Measurements from ENCODE around the gene TMC8.

DNA sequence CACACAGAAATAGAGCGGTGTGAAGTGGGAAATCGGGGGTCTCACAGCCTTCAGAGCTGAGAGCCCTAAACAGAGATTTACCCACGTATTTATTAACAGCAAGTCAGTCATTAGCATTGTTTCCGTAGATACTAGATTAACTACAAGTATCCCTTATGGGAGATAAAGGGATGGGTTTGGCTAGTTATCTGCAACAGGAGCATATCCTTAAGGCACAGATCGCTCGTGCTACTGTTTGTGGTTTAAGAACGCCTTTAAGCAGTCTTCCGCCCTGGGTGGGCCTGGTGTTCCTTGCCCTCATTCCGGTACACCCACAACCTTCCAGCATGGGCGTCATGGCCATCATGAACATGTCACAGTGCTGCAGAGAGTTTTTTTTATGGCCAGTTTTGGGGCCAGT lies 29.0 kb upstream of the TMC8 start:
- TF ChIP-seq, protein P1, sequence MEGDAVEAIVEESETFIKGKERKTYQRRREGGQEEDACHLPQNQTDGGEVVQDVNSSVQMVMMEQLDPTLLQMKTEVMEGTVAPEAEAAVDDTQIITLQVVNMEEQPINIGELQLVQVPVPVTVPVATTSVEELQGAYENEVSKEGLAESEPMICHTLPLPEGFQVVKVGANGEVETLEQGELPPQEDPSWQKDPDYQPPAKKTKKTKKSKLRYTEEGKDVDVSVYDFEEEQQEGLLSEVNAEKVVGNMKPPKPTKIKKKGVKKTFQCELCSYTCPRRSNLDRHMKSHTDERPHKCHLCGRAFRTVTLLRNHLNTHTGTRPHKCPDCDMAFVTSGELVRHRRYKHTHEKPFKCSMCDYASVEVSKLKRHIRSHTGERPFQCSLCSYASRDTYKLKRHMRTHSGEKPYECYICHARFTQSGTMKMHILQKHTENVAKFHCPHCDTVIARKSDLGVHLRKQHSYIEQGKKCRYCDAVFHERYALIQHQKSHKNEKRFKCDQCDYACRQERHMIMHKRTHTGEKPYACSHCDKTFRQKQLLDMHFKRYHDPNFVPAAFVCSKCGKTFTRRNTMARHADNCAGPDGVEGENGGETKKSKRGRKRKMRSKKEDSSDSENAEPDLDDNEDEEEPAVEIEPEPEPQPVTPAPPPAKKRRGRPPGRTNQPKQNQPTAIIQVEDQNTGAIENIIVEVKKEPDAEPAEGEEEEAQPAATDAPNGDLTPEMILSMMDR (IDR thresholded peaks at IDR 0.05) = no peak
- TF ChIP-seq CHD2 (IDR thresholded peaks at IDR 0.05; ENCODE audit: low read length, partially characterized antibody) = no peak

All from SK-N-SH (cell line).